ENCODE measurements around the gene PPFIBP2. TPM values are rescaled to one million over a fixed set of nuclear protein-coding genes. Genes with fewer than 3 reads are reported as not detected.

The PPFIBP2 gene
- total RNA-seq, 4 donors from 2014 or later = 7.5 to 12.5 (median 10.0) TPM

GRCh38 chr11:7486098-7486780 lies 27.6 kb upstream of the PPFIBP2 start:
- 57% methylated on average over 2 of the region's 2 CpGs for WGBS
- intact Hi-C loops (cut with DNase I) = no loop called here
- Histone ChIP-seq H3K27ac (replicated peaks in 1 of 4) (peak overlapping the region; percentile 24 to 66 (median 50)), H3K27me3 (peaks cover 0 to 2% (median 0%) of the 10 kb centered on the region in 4 donors), H3K4me1 (peaks cover 0 to 7% (median 2%) of the 10 kb centered on the region in 4 donors), H3K4me3 (peak overlapping the region; percentile 40 to 51 (median 46)), H3K36me3 (peaks cover 0 to 7% (median 0%) of the 10 kb centered on the region in 4 donors), H3K9me3 (no peaks in the 10 kb centered on the region)
- no peak for DNase-seq (ENCODE audit: extremely low spot score)
- TF ChIP-seq POLR2AphosphoS5 (IDR thresholded peaks at IDR 0.05) (no peak), POLR2A (IDR thresholded peaks at IDR 0.05; ENCODE audit: low read depth) (no peak)

- no peak for DNase-seq (ENCODE audit: extremely low spot score)
- 39% methylated on average over 6 of the region's 6 CpGs for WGBS
- Histone ChIP-seq H3K9me3 (no peaks in the 10 kb centered on the region), H3K27me3 (peaks cover 0 to 3% (median 0%) of the 10 kb centered on the region in 4 donors), H3K36me3 (peaks cover 0 to 7% (median 0%) of the 10 kb centered on the region in 4 donors), H3K4me1 (peaks cover 0 to 7% (median 2%) of the 10 kb centered on the region in 4 donors), H3K4me3 (peak overlapping the region; percentile 40 to 51 (median 46)), H3K27ac (replicated peaks in 1 of 4) (no peak overlapping the region)
- no peak for TF ChIP-seq POLR2AphosphoS5 (IDR thresholded peaks at IDR 0.05)
- TF ChIP-seq POLR2A (IDR thresholded peaks at IDR 0.05; ENCODE audit: low read depth) = no peak
- no peak for TF ChIP-seq EP300 (IDR thresholded peaks at IDR 0.05)
- TF ChIP-seq CTCF (IDR thresholded peaks at IDR 0.05) = no peak
- intact Hi-C loops (cut with DNase I) = no loop called here
Observed at GRCh38 chr11:7486781-7487140, 27.0 kb upstream of the PPFIBP2 start.

GRCh38 chr11:7487360-7487759 lies 26.4 kb upstream of the PPFIBP2 start:
- Histone ChIP-seq H3K4me1 (peaks cover 0 to 7% (median 2%) of the 10 kb centered on the region in 4 donors), H3K36me3 (peaks cover 0 to 7% (median 0%) of the 10 kb centered on the region in 4 donors), H3K27me3 (peaks cover 0 to 3% (median 0%) of the 10 kb centered on the region in 4 donors), H3K4me3 (peak overlapping the region in 2 of 4 donors; percentile 44 to 51), H3K9me3 (no peaks in the 10 kb centered on the region), H3K27ac (replicated peaks in 1 of 4) (no peak overlapping the region)
- 43% methylated on average over 2 of the region's 2 CpGs for WGBS
- no peak for TF ChIP-seq CTCF (IDR thresholded peaks at IDR 0.05)
- no peak for TF ChIP-seq POLR2AphosphoS5 (IDR thresholded peaks at IDR 0.05)
- no peak for TF ChIP-seq EP300 (IDR thresholded peaks at IDR 0.05)
- no peak for TF ChIP-seq POLR2A (IDR thresholded peaks at IDR 0.05; ENCODE audit: low read depth)
- no peak for DNase-seq (ENCODE audit: extremely low spot score)
- intact Hi-C loops (cut with DNase I) = no loop called here

GRCh38 chr11:7488681-7489080 lies 25.1 kb upstream of the PPFIBP2 start:
- intact Hi-C loops (cut with DNase I) = no loop called here
- Histone ChIP-seq H3K4me3 (no peak overlapping the region), H3K27ac (replicated peaks in 1 of 4) (no peak overlapping the region), H3K9me3 (no peaks in the 10 kb centered on the region), H3K27me3 (peaks cover 0 to 3% (median 0%) of the 10 kb centered on the region in 4 donors), H3K4me1 (peaks cover 0 to 7% (median 2%) of the 10 kb centered on the region in 4 donors), H3K36me3 (peaks cover 0 to 7% (median 0%) of the 10 kb centered on the region in 4 donors)
- WGBS = 100% methylated on average over 1 of the region's 1 CpG
- DNase-seq (ENCODE audit: extremely low spot score) = no peak
- TF ChIP-seq EP300 (IDR thresholded peaks at IDR 0.05) = no peak
- no peak for TF ChIP-seq CTCF (IDR thresholded peaks at IDR 0.05)
- no peak for TF ChIP-seq POLR2A (IDR thresholded peaks at IDR 0.05; ENCODE audit: low read depth)
- no peak for TF ChIP-seq POLR2AphosphoS5 (IDR thresholded peaks at IDR 0.05)

- 83% methylated on average over 2 of the region's 2 CpGs for WGBS
- H3K27ac ChIP-seq (replicated peaks in 1 of 4) = no peak overlapping the region
- no peak for DNase-seq (ENCODE audit: extremely low spot score)
- H3K27me3 ChIP-seq = peaks cover 0 to 3% (median 0%) of the 10 kb centered on the region in 4 donors
- H3K36me3 ChIP-seq = peaks cover 0 to 7% (median 0%) of the 10 kb centered on the region in 4 donors
- intact Hi-C loops (cut with DNase I) = no loop called here
- TF ChIP-seq CTCF (IDR thresholded peaks at IDR 0.05) (no peak), EP300 (IDR thresholded peaks at IDR 0.05) (no peak), POLR2A (IDR thresholded peaks at IDR 0.05; ENCODE audit: low read depth) (no peak), POLR2AphosphoS5 (IDR thresholded peaks at IDR 0.05) (no peak)
- H3K4me1 ChIP-seq = peaks cover 0 to 6% (median 2%) of the 10 kb centered on the region in 4 donors
- no peak overlapping the region for H3K4me3 ChIP-seq
- no peaks in the 10 kb centered on the region for H3K9me3 ChIP-seq
Observed at GRCh38 chr11:7489376-7489775, 24.4 kb upstream of the PPFIBP2 start.

All from esophagus muscularis mucosa (tissue), 4 donors.